Mammary epithelial cell (primary cell): Measurements from ENCODE around the gene LGALS1.

ENCODE experiments used
- CTCF ChIP-seq, 2 donors: IDR thresholded peaks in 1 of 2; conservative IDR thresholded peaks in 1 of 2; 2 replicates each; pipeline ENCODE4 v1.5.1; 2011 to 2012; ENCODE audit warnings: inconsistent platforms in 2 of 2, low read length in 2 of 2, mild to moderate bottlenecking in 2 of 2, control low read depth in 1 of 2, low read depth in 1 of 2; ENCODE audit not compliant: insufficient read depth in 1 of 2; ENCODE audit errors: extremely low read depth in 1 of 2
- EZH2 ChIP-seq: IDR thresholded peaks from 2 replicates; pipeline ENCODE4 v1.6.1; 2012; ENCODE audit warnings: low read length, inconsistent platforms, borderline replicate concordance

- no peak for TF ChIP-seq CTCF (conservative IDR thresholded peaks at IDR 0.05 in 1 of 2, IDR thresholded peaks at IDR 0.05 in 1 of 2; ENCODE audit: extremely low read depth in 1 of 2, insufficient read depth in 1 of 2, low read depth in 1 of 2, low read length in 2 of 2)
- TF ChIP-seq EZH2 = no peak
These were observed 34.6 kb upstream of the LGALS1 start for GRCh38 chr22:37640591-37641560.
